Activated CD8-positive, alpha-beta T cell treated with anti-CD3 and anti-CD28 coated beads, Interleukin-2, amount 10 ng/mL, durations not matched to agents 7 days and 5 days (primary cell): ENCODE measurements around the gene CCDC197. TPM values are rescaled to one million over a fixed set of nuclear protein-coding genes. Genes with fewer than 3 reads are reported as not detected.
A peak's percentile ranks its signal among the peaks of the same experiment; 100 is the strongest.

ENCODE experiments used
- ATAC-seq: fragments of 150-1000 bp; cut with Tn5 transposase; one replicate; pipeline ENCODE4 v1.10.0; 2021; ENCODE audit warnings: moderate library complexity
- CTCF ChIA-PET: fragments of 350-600 bp; sonication (Branson Sonifier 250); formaldehyde crosslinking; loops from one replicate; lab custom pipeline; 2021; ENCODE audit warnings: antibody characterized with exemption; lab: Charles Lee
- POLR2A ChIA-PET: fragments of 350-600 bp; sonication (Branson Sonifier 250); formaldehyde crosslinking; loops from one replicate; lab custom pipeline; 2021; ENCODE audit warnings: antibody characterized with exemption; lab: Charles Lee
- DNase-seq: peaks from one replicate; pipeline ENCODE4 v3.0.0-alpha.2; 2020
- H3K27ac Mint-ChIP-seq: one replicate; pipeline ENCODE4 v1.8.0; 2021; ENCODE audit warnings: mild to moderate bottlenecking, mixed read lengths
- H3K27me3 Mint-ChIP-seq: one replicate; pipeline ENCODE4 v1.8.0; 2021; ENCODE audit warnings: low read depth, mixed read lengths
- H3K36me3 Mint-ChIP-seq: one replicate; pipeline ENCODE4 v1.8.0; 2021; ENCODE audit warnings: low read depth, mixed read lengths
- H3K4me1 Mint-ChIP-seq: one replicate; pipeline ENCODE4 v1.8.0; 2021; ENCODE audit warnings: low read depth, mixed read lengths
- H3K4me3 Mint-ChIP-seq: one replicate; pipeline ENCODE4 v1.8.0; 2021; ENCODE audit warnings: mild to moderate bottlenecking, mixed read lengths
- H3K9me3 Mint-ChIP-seq: one replicate; pipeline ENCODE4 v1.8.0; 2022; ENCODE audit warnings: mixed read lengths; ENCODE audit not compliant: insufficient read depth
- total RNA-seq, 2 experiments: library from RNA; stranded (reverse); gene quantifications; one replicate each; pipeline ENCODE4 v1.2.3, GENCODE V29; 2021

The CCDC197 gene
- total RNA-seq, 2 experiments from 2014 or later, result not detected

DNA sequence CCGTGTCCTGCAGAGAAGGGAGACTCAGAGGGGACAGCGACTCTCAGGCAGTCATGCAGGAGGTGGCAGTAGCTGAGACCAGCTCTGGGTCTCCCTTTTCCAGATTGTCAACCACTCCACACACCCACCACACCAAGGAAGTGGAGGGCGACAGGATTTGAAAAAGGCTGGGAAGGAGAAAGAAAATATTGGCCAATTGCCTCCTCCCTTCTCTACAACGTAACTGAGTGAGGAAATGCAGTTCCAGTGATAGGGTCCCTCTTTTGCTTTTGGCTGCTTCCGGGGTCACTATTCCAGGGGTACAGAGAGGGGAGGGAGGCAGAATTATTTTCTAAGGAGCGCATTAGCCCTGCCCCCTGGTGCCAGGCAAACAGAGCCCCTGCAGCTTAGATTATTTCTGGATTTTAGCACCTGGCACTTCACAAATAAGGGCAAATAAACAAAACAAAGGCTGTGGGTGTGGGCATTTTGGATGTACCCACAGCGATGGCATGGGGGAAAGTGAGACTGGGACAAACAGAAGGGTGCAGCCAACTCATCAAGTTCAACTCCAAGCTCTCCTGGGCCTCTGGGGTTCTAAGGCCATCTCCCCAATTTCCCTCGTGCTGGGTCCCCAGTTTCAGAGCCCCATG lies 41.1 kb upstream of the CCDC197 start:
- ChIA-PET POLR2A (interaction anchor here (0.6 to 11.2 kb wide), 9 partner anchors 8 to 1387 kb away, joined by 3 to 303 read pairs (median 5); partner anchors contain the start of genes ASB2 and CCDC197), CTCF (interaction anchor here (0.8 to 19.2 kb wide), 8 partner anchors 11 to 49 kb away, joined by 3 to 376 read pairs (median 4); partner anchors contain the start of gene CCDC197)
- Mint-ChIP-seq H3K4me3 (peak overlapping the region; percentile 81), H3K36me3 (peaks cover 18% of the 10 kb centered on the region), H3K9me3 (no peaks in the 10 kb centered on the region), H3K27me3 (no peaks in the 10 kb centered on the region), H3K4me1 (peaks cover 93% of the 10 kb centered on the region), H3K27ac (peak overlapping the region; percentile 96)
- ATAC-seq, result no peak
- DNase-seq, result no peak

DNA sequence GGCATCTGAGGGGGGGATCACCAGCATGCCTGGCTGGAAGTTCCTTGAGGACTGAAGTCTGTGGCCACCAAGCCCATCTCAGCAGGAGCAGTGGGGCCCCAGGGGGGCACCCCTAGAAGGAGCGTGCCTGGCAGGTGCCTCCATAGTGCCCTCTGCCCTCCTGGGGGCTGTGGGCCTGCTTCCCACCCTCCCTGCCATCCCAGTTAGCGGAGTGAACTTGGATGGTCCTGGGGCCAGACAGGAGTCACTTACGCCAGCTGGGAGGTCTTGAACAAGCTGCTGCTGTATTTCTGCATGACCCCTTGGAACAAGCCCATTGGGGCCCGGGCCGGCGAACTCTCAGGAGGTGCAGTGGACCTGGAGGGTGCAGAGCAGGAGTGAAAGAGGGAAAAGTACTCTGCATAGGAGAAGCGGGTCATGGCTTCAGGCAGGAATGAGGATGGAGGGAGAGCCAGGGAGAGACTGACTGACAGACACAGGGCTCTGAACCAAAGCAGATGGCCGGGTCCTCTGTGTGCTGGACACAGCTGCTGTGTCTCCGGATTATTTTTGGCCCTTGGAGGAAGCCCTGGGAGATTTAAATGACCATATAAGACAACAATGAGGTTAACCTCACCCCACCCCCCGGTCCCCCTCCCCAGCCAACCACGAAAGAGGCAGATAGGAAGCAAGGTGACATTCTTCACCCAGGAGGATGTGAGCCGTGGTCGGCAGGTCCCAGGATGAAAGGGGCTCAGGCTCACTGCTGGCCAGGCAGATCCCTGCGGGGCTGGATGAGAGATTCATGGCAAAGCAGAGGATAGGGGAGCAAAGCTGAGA lies 40.4 kb upstream of the CCDC197 start:
- POLR2A ChIA-PET, result interaction anchor here (1.0 to 11.2 kb wide), 2 partner anchors 10 to 18 kb away, joined by 3 to 303 read pairs; partner anchors contain the start of gene ASB2
- Mint-ChIP-seq H3K27me3 (no peaks in the 10 kb centered on the region), H3K4me1 (peaks cover 98% of the 10 kb centered on the region), H3K9me3 (no peaks in the 10 kb centered on the region), H3K27ac (peak overlapping the region; percentile 96), H3K36me3 (peaks cover 22% of the 10 kb centered on the region), H3K4me3 (peak overlapping the region; percentile 81)
- CTCF ChIA-PET, result interaction anchor here (1.4 to 19.2 kb wide), 4 partner anchors 14 to 44 kb away, joined by 3 to 376 read pairs (median 28); partner anchors contain the start of gene CCDC197
- ATAC-seq (no peak), DNase-seq (no peak)

DNA sequence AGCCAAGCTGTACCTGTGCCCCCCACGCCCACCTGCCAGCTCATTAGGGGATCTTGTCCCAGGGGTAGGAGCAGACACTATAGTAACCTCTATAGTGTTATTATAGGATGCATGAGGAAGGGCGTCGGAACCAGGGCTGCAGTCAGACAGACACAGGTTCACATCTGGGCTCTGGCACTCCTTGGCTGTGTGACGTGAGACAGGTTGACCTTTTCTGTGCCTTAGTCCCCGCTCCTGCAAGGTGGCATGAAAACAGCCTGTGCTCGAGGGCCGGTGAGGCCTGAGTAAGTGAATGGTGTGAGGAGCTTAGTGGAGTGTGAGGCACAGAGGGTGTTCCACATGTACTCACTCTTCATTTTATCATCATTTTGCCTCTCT lies 39.8 kb upstream of the CCDC197 start:
- H3K4me1 Mint-ChIP-seq, result peaks cover 97% of the 10 kb centered on the region
- no peak for DNase-seq
- no peak for ATAC-seq

DNA sequence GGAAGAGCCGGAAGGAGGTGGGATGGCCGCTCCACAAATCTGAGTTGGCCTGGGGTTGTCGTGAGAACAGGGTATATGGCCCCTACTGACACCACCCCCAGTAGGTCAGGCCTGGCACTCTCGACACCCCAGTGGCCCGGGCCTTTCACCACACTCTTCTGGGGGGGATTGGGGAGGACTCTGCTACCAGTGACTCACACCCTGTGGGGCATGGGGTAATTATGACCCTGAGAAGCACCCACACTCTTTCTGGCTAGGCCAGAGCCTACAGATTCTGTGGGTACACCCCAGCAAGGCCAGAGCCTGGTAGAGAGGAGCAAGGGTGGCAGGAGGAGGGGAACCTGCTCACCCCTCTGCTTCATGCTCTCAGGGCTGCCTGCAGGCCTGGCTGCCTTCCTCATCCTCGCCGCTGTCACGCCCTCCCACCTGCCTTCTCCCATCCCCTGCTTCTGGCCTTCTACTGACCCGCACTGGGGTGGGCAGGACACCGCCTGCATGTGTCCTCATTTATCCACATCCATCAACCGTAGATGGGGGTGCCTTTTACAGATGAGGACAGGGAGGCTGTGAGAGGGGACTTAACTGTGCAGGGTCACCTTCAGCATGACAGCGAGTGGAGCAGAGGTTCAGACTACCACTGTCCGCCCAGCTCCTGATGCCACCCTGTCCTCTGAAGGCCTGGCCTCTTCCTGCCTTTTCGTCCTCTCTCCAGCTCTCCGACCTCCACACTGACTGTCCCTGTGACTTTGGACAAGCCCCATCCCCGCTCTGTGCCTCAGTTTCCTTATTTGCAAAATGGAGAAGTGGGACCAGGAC lies 39.1 kb upstream of the CCDC197 start:
- Mint-ChIP-seq H3K4me3 (peak overlapping the region; percentile 81), H3K27ac (peak overlapping the region; percentile 98), H3K27me3 (no peaks in the 10 kb centered on the region), H3K9me3 (no peaks in the 10 kb centered on the region), H3K36me3 (peaks cover 24% of the 10 kb centered on the region), H3K4me1 (peaks cover 97% of the 10 kb centered on the region)
- DNase-seq, result no peak
- CTCF ChIA-PET, result interaction anchor here (1.2 to 19.2 kb wide), 7 partner anchors 10 to 179 kb away, joined by 5 to 376 read pairs (median 20); no protein-coding TSS in a partner anchor
- POLR2A ChIA-PET, result interaction anchor here (0.9 to 11.2 kb wide), 7 partner anchors 9 to 53 kb away, joined by 3 to 303 read pairs (median 3); partner anchors contain the start of gene ASB2
- ATAC-seq, result no peak

More for the DNA sequence above, 39.8 kb upstream of the CCDC197 start:
- ChIA-PET CTCF (interaction anchor here (1.4 to 19.2 kb wide), 3 partner anchors 14 to 40 kb away, joined by 3 to 376 read pairs (median 46); partner anchors contain the start of gene CCDC197), POLR2A (interaction anchor here (1.0 to 11.2 kb wide), 2 partner anchors 11 to 17 kb away, joined by 3 to 303 read pairs; partner anchors contain the start of gene ASB2)
- Mint-ChIP-seq H3K27me3 (no peaks in the 10 kb centered on the region), H3K9me3 (no peaks in the 10 kb centered on the region), H3K36me3 (peaks cover 24% of the 10 kb centered on the region), H3K27ac (peak overlapping the region; percentile 96), H3K4me3 (peak overlapping the region; percentile 81)

DNA sequence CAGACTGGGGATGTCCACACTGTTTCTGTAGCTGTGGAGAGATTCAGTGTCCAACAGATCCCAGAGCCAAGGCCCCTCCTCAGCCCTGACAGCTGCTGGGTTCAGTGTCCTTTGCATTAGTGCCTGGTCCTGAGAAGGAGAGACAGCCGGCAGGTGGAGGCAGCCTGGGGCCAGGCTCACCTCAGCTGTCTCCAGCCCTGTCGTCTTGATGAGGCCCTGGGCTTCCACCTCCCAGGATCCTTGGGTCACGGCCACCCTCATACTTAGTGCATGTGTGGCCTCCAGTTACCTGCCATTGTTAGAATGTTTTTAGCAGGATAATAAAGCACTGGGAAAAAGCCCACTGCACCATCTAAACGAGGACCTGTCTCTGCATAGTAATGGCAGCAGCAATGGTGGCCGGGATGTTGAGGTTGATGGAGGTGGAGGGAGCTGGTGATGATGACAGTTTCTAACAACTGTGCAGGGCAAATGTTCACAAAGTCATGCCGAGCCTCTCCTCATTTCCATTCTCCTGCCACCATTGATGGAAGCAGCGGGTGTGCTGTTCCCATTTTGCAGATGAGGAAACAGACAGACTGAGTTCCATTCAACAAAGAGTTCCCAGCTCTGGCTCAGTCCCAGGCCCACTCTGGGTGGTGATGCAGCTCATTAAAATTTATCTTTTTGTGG lies 38.4 kb upstream of the CCDC197 start:
- Mint-ChIP-seq H3K27ac (peak overlapping the region; percentile 98), H3K4me3 (peak overlapping the region; percentile 71), H3K9me3 (no peaks in the 10 kb centered on the region), H3K27me3 (no peaks in the 10 kb centered on the region), H3K4me1 (peaks cover 97% of the 10 kb centered on the region), H3K36me3 (peaks cover 18% of the 10 kb centered on the region)
- ChIA-PET POLR2A (interaction anchor here (0.9 to 11.2 kb wide), 11 partner anchors 9 to 1565 kb away, joined by 3 to 303 read pairs (median 3); partner anchors contain the start of gene ASB2), CTCF (interaction anchor here (0.8 to 19.2 kb wide), 8 partner anchors 9 to 178 kb away, joined by 3 to 376 read pairs (median 8); no protein-coding TSS in a partner anchor)
- DNase-seq (no peak), ATAC-seq (no peak)

DNA sequence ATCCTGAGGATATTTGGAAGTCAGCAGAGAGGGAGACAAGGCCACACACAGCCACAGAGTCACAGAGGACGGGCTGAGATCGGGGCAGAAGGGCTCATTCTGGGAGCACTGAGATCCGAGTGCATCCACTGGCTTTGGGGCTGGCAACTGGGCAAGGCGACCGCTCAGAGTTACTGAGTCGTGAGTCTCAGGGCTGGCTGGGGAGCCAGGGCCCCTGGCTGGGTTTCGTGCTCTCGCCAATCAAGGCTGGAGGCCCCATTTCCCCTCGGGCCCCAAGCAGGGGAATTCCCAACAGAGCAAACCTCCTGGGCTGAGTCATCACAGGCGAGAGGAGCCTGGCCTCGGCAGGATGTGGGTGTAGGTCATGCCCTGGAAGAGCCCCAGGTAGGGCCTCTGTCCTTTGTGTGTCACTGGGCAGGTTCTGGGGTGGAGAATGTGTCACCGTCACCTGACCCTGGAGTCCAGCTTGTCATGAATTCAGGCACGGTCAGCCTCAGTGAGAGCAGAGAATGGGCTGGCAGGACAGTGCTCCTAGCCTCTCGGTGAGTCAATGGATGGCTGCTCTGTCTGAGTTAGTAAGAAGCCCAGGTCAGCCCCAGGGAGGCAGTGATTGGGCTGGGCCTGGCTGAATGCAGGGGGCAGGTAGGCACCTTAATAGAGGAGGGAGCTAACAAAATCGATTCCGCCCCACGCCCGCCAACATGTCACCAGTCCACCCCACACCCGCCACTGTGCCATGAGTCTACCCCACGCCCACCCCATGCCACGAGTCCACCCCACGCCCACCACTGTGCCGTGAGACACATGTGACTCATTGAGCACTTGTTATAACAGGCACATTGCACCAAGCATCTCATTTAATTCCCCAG lies 37.6 kb upstream of the CCDC197 start:
- peak; percentile 76 for ATAC-seq
- POLR2A ChIA-PET, result interaction anchor here (0.8 to 11.2 kb wide), 13 partner anchors 8 to 1564 kb away, joined by 3 to 303 read pairs (median 3); partner anchors contain the start of gene ASB2
- Mint-ChIP-seq H3K4me1 (peaks cover 97% of the 10 kb centered on the region), H3K36me3 (peaks cover 14% of the 10 kb centered on the region), H3K27me3 (no peaks in the 10 kb centered on the region), H3K4me3 (peak overlapping the region; percentile 71), H3K27ac (peak overlapping the region; percentile 98), H3K9me3 (no peaks in the 10 kb centered on the region)
- CTCF ChIA-PET, result interaction anchor here (0.8 to 19.2 kb wide), 9 partner anchors 8 to 177 kb away, joined by 3 to 376 read pairs (median 5); no protein-coding TSS in a partner anchor
- DNase-seq, result peak; percentile 95

DNA sequence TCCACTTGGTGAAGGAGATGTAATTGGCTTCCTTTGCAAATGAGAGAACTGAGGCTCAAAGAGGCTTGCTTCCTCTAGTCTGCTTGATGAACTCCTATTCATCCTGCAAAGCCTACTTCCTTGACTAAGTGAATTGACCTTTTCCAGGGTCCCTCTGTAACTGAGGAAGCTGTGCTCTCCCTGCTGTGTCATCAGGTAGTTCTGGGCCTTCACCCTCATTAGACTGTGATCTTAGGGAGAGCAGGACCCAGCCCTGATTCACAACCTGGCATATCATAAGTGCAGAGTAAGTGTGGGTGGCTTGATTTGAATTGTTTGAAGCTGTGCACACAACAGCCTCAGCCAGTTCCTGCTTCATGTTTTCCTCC lies 37.0 kb upstream of the CCDC197 start:
- Mint-ChIP-seq H3K4me3 (peak overlapping the region; percentile 71), H3K27ac (peak overlapping the region; percentile 98), H3K9me3 (no peaks in the 10 kb centered on the region), H3K27me3 (no peaks in the 10 kb centered on the region), H3K4me1 (peaks cover 97% of the 10 kb centered on the region), H3K36me3 (peaks cover 14% of the 10 kb centered on the region)
- ChIA-PET POLR2A (interaction anchor here (0.7 to 11.2 kb wide), 11 partner anchors 12 to 1563 kb away, joined by 3 to 303 read pairs (median 4); partner anchors contain the start of genes ASB2 and UBR7), CTCF (interaction anchor here (0.8 to 19.2 kb wide), 6 partner anchors 11 to 176 kb away, joined by 3 to 376 read pairs (median 12); no protein-coding TSS in a partner anchor)
- DNase-seq, result no peak
- no peak for ATAC-seq

DNA sequence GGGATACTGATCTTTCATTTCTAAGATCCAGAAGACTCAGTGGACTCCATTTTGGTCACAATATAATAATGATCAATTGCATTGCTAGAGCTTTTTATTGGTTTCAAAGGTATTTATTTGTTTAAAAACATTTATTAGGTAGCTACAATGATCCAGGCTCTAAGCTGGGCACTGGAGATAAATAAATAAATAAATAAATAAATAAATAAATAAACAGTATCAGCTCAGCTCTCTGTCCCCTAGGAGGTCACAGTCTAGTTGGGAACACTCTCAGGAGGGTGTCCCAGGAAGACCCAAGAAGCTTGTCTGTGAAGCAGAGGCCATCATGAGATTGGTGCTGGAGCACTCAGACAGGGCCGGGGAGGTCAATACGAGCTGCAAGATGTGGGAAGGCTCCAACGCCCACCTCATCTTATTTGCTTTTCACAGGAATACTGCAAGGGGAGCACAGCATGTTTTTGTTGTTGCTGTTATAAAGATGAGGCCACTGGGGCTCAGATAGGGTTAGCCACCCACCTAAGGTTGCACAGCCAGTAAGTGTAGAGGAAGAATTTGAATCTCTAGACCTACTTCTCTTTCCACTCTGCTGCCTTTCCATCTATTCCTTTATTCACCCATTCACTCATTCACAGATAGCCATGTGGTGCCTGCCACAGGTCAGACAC lies 36.2 kb upstream of the CCDC197 start:
- POLR2A ChIA-PET, result interaction anchor here (0.7 to 11.2 kb wide), 8 partner anchors 13 to 754 kb away, joined by 3 to 303 read pairs (median 4); partner anchors contain the start of genes ASB2 and UBR7

DNA sequence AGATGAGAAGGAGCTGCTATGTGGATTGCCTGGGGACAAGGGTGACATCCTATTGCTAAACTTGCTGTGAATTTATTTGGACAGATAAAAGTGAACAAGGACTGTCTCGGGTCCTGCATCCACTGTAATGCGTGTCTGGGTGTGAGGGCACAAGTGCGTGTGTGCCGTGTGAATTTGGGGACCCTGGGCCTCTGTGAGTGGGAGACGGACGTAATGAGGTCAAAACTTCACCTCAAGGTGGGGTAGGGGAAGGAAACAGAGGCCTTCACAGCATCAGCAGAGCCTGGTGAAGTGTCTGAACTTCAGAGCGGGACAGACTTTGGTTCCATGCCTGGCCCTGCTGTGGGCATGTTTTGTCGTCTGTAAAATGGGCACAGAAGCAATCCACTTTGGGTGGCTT lies 35.5 kb upstream of the CCDC197 start:
- Mint-ChIP-seq H3K36me3 (peaks cover 19% of the 10 kb centered on the region), H3K9me3 (peaks cover 9% of the 10 kb centered on the region), H3K4me1 (peaks cover 97% of the 10 kb centered on the region), H3K27ac (peak overlapping the region; percentile 94), H3K4me3 (peak overlapping the region; percentile 64), H3K27me3 (no peaks in the 10 kb centered on the region)
- POLR2A ChIA-PET, result interaction anchor here (1.9 to 11.2 kb wide), 3 partner anchors 13 to 40 kb away, joined by 8 to 303 read pairs (median 9); partner anchors contain the start of gene ASB2
- ATAC-seq (no peak), DNase-seq (no peak)
- CTCF ChIA-PET, result interaction anchor here (1.1 to 19.2 kb wide), 3 partner anchors 10 to 40 kb away, joined by 3 to 376 read pairs (median 49); no protein-coding TSS in a partner anchor

More for the DNA sequence above, 36.2 kb upstream of the CCDC197 start:
- Mint-ChIP-seq H3K9me3 (peaks cover 5% of the 10 kb centered on the region), H3K27ac (peak overlapping the region; percentile 98), H3K4me1 (peaks cover 97% of the 10 kb centered on the region), H3K27me3 (no peaks in the 10 kb centered on the region), H3K36me3 (peaks cover 17% of the 10 kb centered on the region), H3K4me3 (no peak overlapping the region)
- CTCF ChIA-PET, result interaction anchor here (1.1 to 19.2 kb wide), 4 partner anchors 11 to 40 kb away, joined by 3 to 376 read pairs (median 34); no protein-coding TSS in a partner anchor
- DNase-seq (no peak), ATAC-seq (no peak)
